Activated naive CD4-positive, alpha-beta T cell treated with anti-CD3 and anti-CD28 coated beads for 36 hours (primary cell): ENCODE results near the gene PTPRR. TPM values are rescaled to one million over a fixed set of nuclear protein-coding genes. Genes with fewer than 3 reads are reported as not detected.

Source experiments
- total RNA-seq, 2 experiments: library from RNA; stranded (reverse); gene quantifications; one replicate each; pipeline ENCODE4 v1.2.3, GENCODE V29; 2021

PTPRR gene
- total RNA-seq, 2 experiments from 2014 or later = not detected

Other genes starting within 250 kb of the PTPRR start
- not detected for gene TSPAN8, start 237.3 kb upstream of the PTPRR start, total RNA-seq